ENCODE measurements around the gene HACD2. TPM values are rescaled to one million over a fixed set of nuclear protein-coding genes. Genes with fewer than 3 reads are reported as not detected.

Gene HACD2
- total and polyA plus RNA-seq, 9 of the 15 experiments (the other 6 are each of a cell fraction or from before 2014, with no cell fraction given): 1.3 to 10.5 (median 3.8) TPM

GRCh38 chr3:123475786-123476185 lies 109.1 kb downstream of the HACD2 start:
- FAIRE-seq (no peak), DNase-seq (ENCODE audit: extremely low read depth in 1 of 4, low spot score in 3 of 4) (no peak), ATAC-seq (no peak)
- Histone ChIP-seq H3K27me3 (ENCODE audit: control insufficient read depth in 2 of 2, insufficient read depth in 2 of 2, low read length in 2 of 2) (peaks cover 7 to 45% of the 10 kb centered on the region in 2 experiments; a peak in 4 of 5 replicates), H3K9ac (ENCODE audit: insufficient read depth in 1 of 2, low read depth in 2 of 2, low read length in 2 of 2) (no peak overlapping the region), H3K4me2 (ENCODE audit: insufficient read depth, low read length) (no peak overlapping the region), H2AFZ (ENCODE audit: low read depth, low read length) (no peak overlapping the region), H3K79me2 (ENCODE audit: control insufficient read depth, insufficient read depth, low read length) (no peaks in the 10 kb centered on the region), H4K20me1 (replicated peaks; ENCODE audit: control insufficient read depth, insufficient read depth, low read length) (no peaks in the 10 kb centered on the region), H3K4me1 (replicated peaks in 1 of 2; ENCODE audit: control insufficient read depth in 2 of 2, insufficient read depth in 2 of 2, low read length in 2 of 2) (no peaks in the 10 kb centered on the region), H3K36me3 (ENCODE audit: control insufficient read depth, insufficient read depth, low read length) (no peaks in the 10 kb centered on the region), H3K4me3 (no peak overlapping the region), H3K27ac (ENCODE audit: extremely low read depth, low read depth, low read length) (no peak overlapping the region), H3K9me3 (replicated peaks; ENCODE audit: control insufficient read depth, insufficient read depth, low read depth, low read length) (no peaks in the 10 kb centered on the region), H3K9me1 (ENCODE audit: control insufficient read depth, insufficient read depth, low read length) (no peaks in the 10 kb centered on the region)
- no peak for TF ChIP-seq IRF2 (CRISPR knock-in tag; IDR thresholded peaks at IDR 0.05)
- TF ChIP-seq ZC3H11A (IDR thresholded peaks at IDR 0.05; ENCODE audit: low read depth, low read length): no peak
- TF ChIP-seq RFX1 (IDR thresholded peaks at IDR 0.05): no peak
- in situ Hi-C loops (cut with MboI) (no loop called here), intact Hi-C loops (cut with micrococcal nuclease) (no loop called here)
- ChIA-PET POLR2A (no interaction called here), CTCF (ENCODE audit: low intra/inter-chr PET ratio) (no interaction called here)
- BruUV-seq (replicated peaks): no TSS peak
- 0% methylated on average over 3 of the region's 7 CpGs for WGBS (ENCODE audit: insufficient coverage, low coverage, missing lambda C conversion rate)

GRCh38 chr3:123471106-123471505 lies 113.7 kb downstream of the HACD2 start:
- DNase-seq (ENCODE audit: extremely low read depth in 1 of 4, low spot score in 3 of 4) (no peak), FAIRE-seq (no peak), ATAC-seq (no peak)
- Histone ChIP-seq H3K4me1 (replicated peaks in 1 of 2; ENCODE audit: control insufficient read depth in 2 of 2, insufficient read depth in 2 of 2, low read length in 2 of 2) (no peaks in the 10 kb centered on the region), H3K4me2 (ENCODE audit: insufficient read depth, low read length) (no peak overlapping the region), H3K27me3 (ENCODE audit: control insufficient read depth in 2 of 2, insufficient read depth in 2 of 2, low read length in 2 of 2) (peaks cover 3 to 24% of the 10 kb centered on the region in 2 experiments; a peak in 4 of 5 replicates), H3K36me3 (ENCODE audit: control insufficient read depth, insufficient read depth, low read length) (no peaks in the 10 kb centered on the region), H3K79me2 (ENCODE audit: control insufficient read depth, insufficient read depth, low read length) (no peaks in the 10 kb centered on the region), H3K4me3 (no peak overlapping the region), H3K9ac (ENCODE audit: insufficient read depth in 1 of 2, low read depth in 2 of 2, low read length in 2 of 2) (no peak overlapping the region), H2AFZ (ENCODE audit: low read depth, low read length) (no peak overlapping the region), H3K9me1 (ENCODE audit: control insufficient read depth, insufficient read depth, low read length) (no peaks in the 10 kb centered on the region), H4K20me1 (replicated peaks; ENCODE audit: control insufficient read depth, insufficient read depth, low read length) (no peaks in the 10 kb centered on the region), H3K9me3 (replicated peaks; ENCODE audit: control insufficient read depth, insufficient read depth, low read depth, low read length) (no peaks in the 10 kb centered on the region), H3K27ac (ENCODE audit: extremely low read depth, low read depth, low read length) (no peak overlapping the region)
- ChIA-PET CTCF (ENCODE audit: low intra/inter-chr PET ratio) (no interaction called here), POLR2A (no interaction called here)
- BruUV-seq (replicated peaks): no TSS peak
- in situ Hi-C loops (cut with MboI) (no loop called here), intact Hi-C loops (cut with micrococcal nuclease) (no loop called here)
- WGBS (ENCODE audit: insufficient coverage, low coverage, missing lambda C conversion rate): 0% methylated on average over 3 of the region's 5 CpGs
- TF ChIP-seq SRF (CRISPR knock-in tag; IDR thresholded peaks at IDR 0.05): no peak
- TF ChIP-seq SAFB2 (IDR thresholded peaks at IDR 0.05; ENCODE audit: borderline replicate concordance, low read depth, low read length, severe bottlenecking): no peak
- no peak for TF ChIP-seq YY1 (IDR thresholded peaks at IDR 0.05; ENCODE audit: borderline replicate concordance in 1 of 3, control insufficient read depth in 1 of 3, extremely low read depth in 1 of 3, insufficient read depth in 3 of 3, insufficient read length in 1 of 3, insufficient replicate concordance in 2 of 3, low read depth in 1 of 3, low read length in 2 of 3)
- TF ChIP-seq HOXB6 (CRISPR knock-in tag; IDR thresholded peaks at IDR 0.05; ENCODE audit: borderline replicate concordance): no peak
- no peak for TF ChIP-seq EZH2 (IDR thresholded peaks at IDR 0.05; ENCODE audit: borderline replicate concordance, low read depth, low read length)
- no peak for TF ChIP-seq WHSC1 (IDR thresholded peaks at IDR 0.05; ENCODE audit: low read length)
- TF ChIP-seq CTCF (IDR thresholded peaks at IDR 0.05 in 2 of 3, conservative IDR thresholded peaks at IDR 0.05 in 1 of 3; ENCODE audit: insufficient read depth in 2 of 3, low read depth in 1 of 3, low read length in 3 of 3): no peak
- TF ChIP-seq CSDE1 (IDR thresholded peaks at IDR 0.05): no peak
- TF ChIP-seq SMAD3 (CRISPR knock-in tag; conservative IDR thresholded peaks at IDR 0.05): no peak
- TF ChIP-seq ZKSCAN1 (IDR thresholded peaks at IDR 0.05; ENCODE audit: low read depth, low read length): no peak
- no peak for TF ChIP-seq KDM4B (IDR thresholded peaks at IDR 0.05; ENCODE audit: borderline replicate concordance in 2 of 2, low read depth in 1 of 2)
- no peak for TF ChIP-seq ADNP (tag; IDR thresholded peaks at IDR 0.05)
